Skin epidermis (tissue), 12 donors: Measurements from ENCODE around the gene PARP4.
"Not testable (repeated sequence)": the region's sequence is repeated elsewhere in the genome, so short reads cannot be mapped to it uniquely, and the experiment has no call there.

ENCODE experiments used
- H3K27ac ChIP-seq, 21 experiments: fragments of 200-600 bp; sonication (generic) in 11 of 21; one replicate each; pipeline ENCODE4 v1.5.0; 2020; ENCODE audit warnings: mild to moderate bottlenecking in 3 of 21, inconsistent platforms in 2 of 21, moderate library complexity in 2 of 21
- H3K4me3 ChIP-seq, 7 experiments: fragments of 200-600 bp; sonication (generic) in 2 of 7; one replicate each; pipeline ENCODE4 v1.5.0; 2020; ENCODE audit warnings: inconsistent platforms in 2 of 7, mild to moderate bottlenecking in 2 of 7, moderate library complexity in 1 of 7

The PARP4 gene

GRCh38 chr13:24512197-24512907 is at the start of gene PARP4:
Gene PARP4 (minus strand): TSS chr13:24512778. CDS start chr13:24503776, 9,002 bp downstream.
- Histone ChIP-seq H3K27ac (peak within 1 kb of the TSS; percentile 78 to 99 (median 92)), H3K4me3 (peak within 1 kb of the TSS; percentile 62 to 94 (median 81))

- not testable (repeated sequence) for H3K27ac ChIP-seq, H3K4me3 ChIP-seq
Measured at GRCh38 chr13:24560579-24561187, 48.1 kb upstream of the PARP4 start.

- H3K4me3 ChIP-seq, H3K27ac ChIP-seq: not testable (repeated sequence)
Measured at GRCh38 chr13:24559431-24560218, 47.0 kb upstream of the PARP4 start.

- Histone ChIP-seq H3K27ac (no peak overlapping the region), H3K4me3 (no peak overlapping the region)
Measured at GRCh38 chr13:24557081-24557480, 44.5 kb upstream of the PARP4 start.

- H3K4me3 ChIP-seq, H3K27ac ChIP-seq: not testable (repeated sequence)
Measured at GRCh38 chr13:24553892-24554291, 41.3 kb upstream of the PARP4 start.

- not testable (repeated sequence) for H3K27ac ChIP-seq
Measured at GRCh38 chr13:24541476-24542352, 29.1 kb upstream of the PARP4 start.

GRCh38 chr13:24541127-24541475 is 28.5 kb upstream of the PARP4 start:
- H3K4me3 ChIP-seq: peak overlapping the region in 6 of 7 experiments; percentile 24 to 42 (median 34)
- no peak overlapping the region for H3K27ac ChIP-seq

More at GRCh38 chr13:24541476-24542352, 29.1 kb upstream of the PARP4 start:
- peak overlapping the region; percentile 24 to 42 (median 33) for H3K4me3 ChIP-seq

- H3K4me3 ChIP-seq: no peak overlapping the region
- H3K27ac ChIP-seq: no peak overlapping the region
Measured at GRCh38 chr13:24540236-24541126, 27.9 kb upstream of the PARP4 start.

GRCh38 chr13:24539500-24540165 is 27.1 kb upstream of the PARP4 start:
- H3K27ac ChIP-seq: no peak overlapping the region

GRCh38 chr13:24529478-24529877 is 16.9 kb upstream of the PARP4 start:
- Histone ChIP-seq H3K27ac (no peak overlapping the region), H3K4me3 (no peak overlapping the region)

More at GRCh38 chr13:24539500-24540165, 27.1 kb upstream of the PARP4 start:
- H3K4me3 ChIP-seq: no peak overlapping the region

- Histone ChIP-seq H3K27ac (no peak overlapping the region), H3K4me3 (no peak overlapping the region)
Measured at GRCh38 chr13:24528816-24529398, 16.3 kb upstream of the PARP4 start.

GRCh38 chr13:24527266-24527775 is 14.7 kb upstream of the PARP4 start:
- no peak overlapping the region for H3K4me3 ChIP-seq
- H3K27ac ChIP-seq: no peak overlapping the region

- H3K27ac ChIP-seq: no peak overlapping the region
- H3K4me3 ChIP-seq: no peak overlapping the region
Measured at GRCh38 chr13:24520733-24521132, 8.2 kb upstream of the PARP4 start.

GRCh38 chr13:24516919-24517318 is 4.3 kb upstream of the PARP4 start:
- H3K4me3 ChIP-seq: no peak overlapping the region
- H3K27ac ChIP-seq: no peak overlapping the region

GRCh38 chr13:24512908-24513213 is 283 bp upstream of the PARP4 start:
- Histone ChIP-seq H3K4me3 (peak overlapping the region; percentile 62 to 94 (median 81)), H3K27ac (peak overlapping the region; percentile 78 to 99 (median 92))

- Histone ChIP-seq H3K27ac (peak overlapping the region in 20 of 21 experiments; percentile 78 to 99 (median 92)), H3K4me3 (peak overlapping the region; percentile 62 to 94 (median 81))
Measured at GRCh38 chr13:24511816-24512196, 772 bp downstream of the PARP4 start.

- H3K27ac ChIP-seq: peak overlapping the region; percentile 55 to 99 (median 92)
Measured at GRCh38 chr13:24511019-24511815, 1.4 kb downstream of the PARP4 start.

More at GRCh38 chr13:24511019-24511815, 1.4 kb downstream of the PARP4 start:
- peak overlapping the region; percentile 62 to 94 (median 81) for H3K4me3 ChIP-seq
